ENCODE measurements around the gene ABCF2.

The ABCF2 gene

GRCh38 chr7:151226875-151227782 is at the start of gene ABCF2:
Gene ABCF2 (minus strand): TSS chr7:151227205. CDS start chr7:151226458, 747 bp downstream.
- peak; percentile 99 for DNase-seq

GRCh38 chr7:151275813-151276577 is 49.0 kb upstream of the ABCF2 start:
- no peak for DNase-seq

- DNase-seq = no peak
Observed at GRCh38 chr7:151274936-151275812, 48.2 kb upstream of the ABCF2 start.

- DNase-seq = no peak
Observed at GRCh38 chr7:151274396-151274795, 47.4 kb upstream of the ABCF2 start.

- no peak for DNase-seq
Observed at GRCh38 chr7:151273651-151274390, 46.8 kb upstream of the ABCF2 start.

- DNase-seq = no peak
Observed at GRCh38 chr7:151272877-151273276, 45.9 kb upstream of the ABCF2 start.

- DNase-seq = no peak
Observed at GRCh38 chr7:151272405-151272804, 45.4 kb upstream of the ABCF2 start.

GRCh38 chr7:151271699-151272355 is 44.8 kb upstream of the ABCF2 start:
- DNase-seq = peak; percentile 18

- DNase-seq = no peak
Observed at GRCh38 chr7:151269511-151269910, 42.5 kb upstream of the ABCF2 start.

GRCh38 chr7:151265351-151265931 is 38.4 kb upstream of the ABCF2 start:
- no peak for DNase-seq

- DNase-seq = no peak
Observed at GRCh38 chr7:151264615-151265014, 37.6 kb upstream of the ABCF2 start.

- DNase-seq = no peak
Observed at GRCh38 chr7:151261529-151261928, 34.5 kb upstream of the ABCF2 start.

GRCh38 chr7:151260883-151261282 is 33.9 kb upstream of the ABCF2 start:
- no peak for DNase-seq

GRCh38 chr7:151260471-151260870 is 33.5 kb upstream of the ABCF2 start:
- DNase-seq = no peak

- no peak for DNase-seq
Observed at GRCh38 chr7:151257990-151258389, 31.0 kb upstream of the ABCF2 start.

GRCh38 chr7:151256410-151257045 is 29.5 kb upstream of the ABCF2 start:
- DNase-seq = no peak

GRCh38 chr7:151255390-151255789 is 28.4 kb upstream of the ABCF2 start:
- DNase-seq = no peak

GRCh38 chr7:151254851-151255250 is 27.8 kb upstream of the ABCF2 start:
- DNase-seq = no peak

- no peak for DNase-seq
Observed at GRCh38 chr7:151254316-151254715, 27.3 kb upstream of the ABCF2 start.

GRCh38 chr7:151252961-151253711 is 26.1 kb upstream of the ABCF2 start:
- DNase-seq = no peak

Data from activated CD4-positive, alpha-beta T cell treated with anti-CD3 and anti-CD28 coated beads, Interleukin-10, Interleukin-2, amounts not matched to agents 100 ng/mL and 50 ng/mL, durations not matched to agents 16 hours and 8 hours (primary cell).